Stimulated activated CD4-positive, alpha-beta T cell treated with anti-CD3 and anti-CD28 coated beads, Interleukin-15, amount 100 ng/mL, for 48 hours (primary cell): ENCODE results near the gene UBB.
"Not testable (repeated sequence)": the region's sequence is repeated elsewhere in the genome, so short reads cannot be mapped to it uniquely, and the experiment has no call there.

Source experiments
- DNase-seq, 2 donors: peaks; one replicate each; pipeline ENCODE4 v3.0.0-alpha.2; 2020; ENCODE audit warnings: low read depth in 2 of 2

The UBB gene

DNA sequence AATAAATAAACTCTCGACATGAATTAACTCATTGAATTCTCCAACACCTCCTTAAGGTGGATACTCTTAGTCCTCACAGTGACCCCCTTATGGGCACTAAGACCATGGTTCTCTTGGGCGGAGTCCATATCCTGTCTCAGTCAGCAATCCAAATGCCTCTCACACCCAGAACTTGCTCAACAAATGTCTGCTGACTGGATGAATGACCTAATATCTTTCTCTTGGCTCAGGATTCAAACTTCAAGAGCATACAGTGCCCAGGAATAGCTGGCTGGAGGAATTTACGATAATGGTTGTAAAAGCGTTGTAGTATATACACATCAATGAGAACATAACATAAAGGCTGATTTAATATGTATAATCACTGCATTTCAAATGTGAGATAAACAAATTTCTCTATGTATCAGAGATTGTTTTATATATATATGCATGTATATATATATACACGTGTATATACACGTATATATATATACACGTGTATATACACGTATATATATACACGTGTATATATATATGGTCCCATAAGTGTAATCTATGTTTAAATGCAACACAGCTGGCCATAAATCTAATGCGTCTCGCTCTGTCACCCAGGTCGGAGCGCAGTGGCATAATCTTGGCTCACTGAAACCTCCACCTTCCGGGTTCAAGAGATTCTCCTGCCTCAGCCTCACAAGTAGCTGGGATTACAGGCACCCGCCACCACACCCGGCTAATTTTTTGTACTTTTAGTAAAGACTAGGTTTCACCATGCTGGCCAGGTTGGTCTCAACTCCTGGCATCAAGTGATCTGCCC, 6.5 kb upstream of the UBB start:
- DNase-seq, result no peak

DNA sequence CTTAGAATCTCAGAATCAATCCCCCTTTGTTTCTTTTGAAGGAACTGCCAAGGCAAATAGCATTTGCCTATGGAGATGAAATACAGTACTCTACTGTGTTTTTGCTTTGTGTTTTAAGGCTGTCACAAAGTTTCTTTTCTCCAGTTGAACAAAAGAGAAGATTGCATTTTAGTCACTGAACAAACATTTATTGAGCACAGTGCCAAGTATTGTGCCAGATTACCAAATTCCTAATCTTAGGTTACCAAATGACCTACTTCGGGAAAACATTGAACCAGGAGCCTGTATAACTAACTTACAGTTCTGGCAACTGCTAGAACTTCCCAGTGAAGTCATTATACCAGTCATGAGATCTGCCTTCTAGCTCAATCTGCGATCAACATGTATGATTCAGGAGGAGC, 3.0 kb upstream of the UBB start:
- no peak for DNase-seq

DNA sequence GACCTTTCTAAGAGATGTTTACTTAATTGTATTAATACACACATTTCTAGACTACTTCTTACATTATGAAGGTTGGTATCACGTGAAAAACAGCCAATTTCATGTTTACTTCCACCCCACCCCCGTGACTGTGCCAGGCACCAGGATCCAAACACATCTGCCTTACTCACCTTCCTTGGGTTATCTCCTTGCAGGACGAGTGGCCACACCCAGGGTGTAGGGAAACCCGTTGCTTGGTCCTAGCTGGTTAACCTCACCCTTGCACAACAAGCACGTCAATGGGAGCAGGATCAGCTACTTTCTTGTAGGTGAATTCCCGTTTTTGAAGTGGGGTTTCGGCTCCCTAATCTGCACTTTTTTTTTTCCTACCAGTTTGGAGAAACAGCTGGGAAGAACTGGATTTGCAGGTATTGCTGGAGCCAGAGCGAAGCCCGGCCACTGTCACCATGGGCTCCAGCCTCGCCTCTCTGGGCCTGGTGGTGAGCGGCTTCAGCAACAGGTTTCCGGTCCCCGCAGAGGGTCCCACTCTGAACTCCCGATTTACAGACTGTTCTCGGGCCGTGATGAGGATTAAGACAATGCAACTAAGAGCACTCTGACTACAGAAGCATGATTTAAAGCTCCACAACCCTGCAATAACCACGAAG, 2.1 kb upstream of the UBB start:
- DNase-seq, result no peak

DNA sequence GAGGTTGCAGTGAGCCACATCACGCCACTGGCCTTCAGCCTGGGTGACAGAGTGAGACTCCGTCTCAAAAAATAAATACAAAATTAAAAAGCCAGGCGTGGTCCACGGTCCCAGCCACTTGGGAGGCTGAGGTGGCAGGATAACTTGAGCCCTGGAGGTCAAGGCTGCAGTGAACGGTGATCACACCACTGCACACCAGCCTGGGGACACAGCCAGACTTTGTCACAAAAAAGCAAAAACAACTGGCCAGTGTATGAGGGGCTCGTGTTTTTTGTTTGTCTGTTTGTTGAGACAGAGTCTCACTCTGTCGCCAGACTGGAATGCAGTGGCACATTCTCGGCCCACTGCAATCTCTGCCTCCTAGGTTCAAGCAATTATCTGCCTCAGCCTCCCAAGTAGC, 1.2 kb upstream of the UBB start:
- no peak for DNase-seq

DNA sequence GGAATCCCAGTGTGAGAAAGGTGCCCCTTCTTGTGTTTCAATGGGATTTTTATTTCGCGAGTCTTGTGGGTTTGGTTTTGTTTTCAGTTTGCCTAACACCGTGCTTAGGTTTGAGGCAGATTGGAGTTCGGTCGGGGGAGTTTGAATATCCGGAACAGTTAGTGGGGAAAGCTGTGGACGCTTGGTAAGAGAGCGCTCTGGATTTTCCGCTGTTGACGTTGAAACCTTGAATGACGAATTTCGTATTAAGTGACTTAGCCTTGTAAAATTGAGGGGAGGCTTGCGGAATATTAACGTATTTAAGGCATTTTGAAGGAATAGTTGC, 567 bp downstream of the UBB start:
- peak in 1 of 2 donors; percentile 15 for DNase-seq

DNA sequence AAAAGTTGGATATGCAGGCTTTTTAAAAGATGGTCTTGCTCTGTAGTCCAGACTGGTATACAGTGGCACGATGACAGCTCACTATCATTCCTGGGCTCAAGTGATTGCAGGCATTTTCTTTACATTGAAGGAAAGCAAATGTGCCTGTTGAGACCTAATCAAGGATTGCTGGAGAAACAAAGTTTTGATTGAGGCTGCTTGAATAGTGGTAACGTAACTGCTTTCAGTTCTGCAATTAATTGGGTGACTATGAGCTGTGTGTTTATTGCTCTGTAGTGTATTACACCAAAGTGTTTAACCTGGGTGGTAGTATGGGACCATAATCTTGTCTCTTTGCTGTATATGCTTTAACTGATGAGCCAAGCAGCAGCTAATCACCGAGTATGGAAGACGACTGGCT, 2.3 kb downstream of the UBB start:
- no peak for DNase-seq

DNA sequence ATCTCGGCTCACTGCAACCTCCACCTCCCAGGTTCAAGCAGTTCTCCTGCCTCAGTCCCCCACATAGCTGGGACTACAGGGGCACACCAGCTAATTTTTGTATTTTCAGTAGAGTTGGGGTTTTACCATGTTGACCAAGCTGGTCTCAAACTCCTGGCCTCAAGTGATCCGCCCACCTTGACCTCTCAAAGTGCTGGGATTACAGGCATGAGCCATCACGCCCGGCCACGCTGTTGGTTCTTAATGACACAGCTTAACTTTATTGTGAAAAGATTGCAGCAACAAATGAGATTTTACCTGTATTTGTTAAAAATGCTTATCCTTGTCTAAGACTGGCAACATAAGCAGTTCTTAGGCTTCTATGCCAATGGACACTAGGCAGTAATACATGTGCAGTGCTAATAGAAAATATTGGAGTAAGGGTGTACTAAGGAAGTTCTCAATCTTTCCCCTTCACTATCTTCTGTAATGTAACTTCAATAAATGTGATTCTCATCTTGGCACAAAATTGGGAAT, 2.9 kb downstream of the UBB start:
- no peak for DNase-seq

DNA sequence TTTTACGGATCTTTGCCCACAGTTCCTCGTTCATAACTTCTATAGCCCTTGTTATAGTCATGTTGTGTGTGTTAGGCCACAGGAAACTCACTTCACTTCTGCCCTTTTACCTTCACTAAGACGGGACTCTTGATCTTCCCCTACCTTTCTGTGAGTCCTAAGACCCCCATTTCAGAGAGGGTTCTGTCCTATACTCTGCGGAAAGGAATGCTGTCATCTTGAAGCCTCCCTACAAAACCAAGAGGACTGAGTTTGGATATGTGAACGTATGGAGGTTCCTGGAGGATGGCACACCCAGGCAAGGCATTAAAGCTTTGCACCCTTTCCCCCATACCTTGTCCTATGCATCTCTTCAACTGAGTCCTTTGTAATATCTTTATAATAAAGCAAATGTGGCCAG, 3.7 kb downstream of the UBB start:
- DNase-seq, result no peak

DNA sequence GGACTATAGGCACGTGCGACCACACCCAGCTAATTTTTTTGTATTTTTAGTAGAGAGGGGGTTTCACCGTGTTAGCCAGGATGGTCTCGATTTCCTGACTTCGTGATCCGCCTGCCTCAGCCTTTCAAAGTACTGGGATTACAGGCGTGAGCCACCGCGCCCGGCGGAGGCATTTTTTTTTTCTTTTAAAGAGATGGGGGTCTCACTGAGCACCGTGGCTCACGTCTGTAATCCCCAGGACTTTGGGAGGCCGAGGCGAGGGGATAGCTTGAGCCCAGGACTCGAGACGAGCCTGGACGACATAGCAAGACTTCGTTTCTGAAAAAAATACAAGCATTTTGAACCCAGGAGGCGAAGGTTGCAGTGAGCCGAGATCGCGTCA, 5.2 kb downstream of the UBB start:
- DNase-seq, result not testable (repeated sequence)

DNA sequence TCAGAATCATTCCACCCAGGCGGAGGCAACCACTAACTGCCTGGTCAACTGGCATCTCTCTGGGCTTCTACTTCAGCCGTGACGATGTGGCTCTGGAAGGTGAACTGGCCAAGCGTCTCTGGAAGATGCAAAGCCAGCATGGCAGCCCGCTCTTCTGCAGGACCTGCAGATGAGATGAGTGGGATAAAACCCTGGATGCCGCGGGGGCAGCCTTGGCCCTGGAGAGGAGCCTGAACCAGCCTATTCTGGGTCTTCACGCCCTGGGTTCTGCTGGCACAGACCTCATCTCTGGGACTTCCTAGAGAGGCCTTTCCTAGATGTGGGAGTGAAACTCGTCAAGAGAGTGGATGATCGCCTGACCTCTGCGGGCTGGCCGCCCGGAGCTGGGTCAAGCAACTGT, 10.6 kb downstream of the UBB start:
- no peak for DNase-seq

DNA sequence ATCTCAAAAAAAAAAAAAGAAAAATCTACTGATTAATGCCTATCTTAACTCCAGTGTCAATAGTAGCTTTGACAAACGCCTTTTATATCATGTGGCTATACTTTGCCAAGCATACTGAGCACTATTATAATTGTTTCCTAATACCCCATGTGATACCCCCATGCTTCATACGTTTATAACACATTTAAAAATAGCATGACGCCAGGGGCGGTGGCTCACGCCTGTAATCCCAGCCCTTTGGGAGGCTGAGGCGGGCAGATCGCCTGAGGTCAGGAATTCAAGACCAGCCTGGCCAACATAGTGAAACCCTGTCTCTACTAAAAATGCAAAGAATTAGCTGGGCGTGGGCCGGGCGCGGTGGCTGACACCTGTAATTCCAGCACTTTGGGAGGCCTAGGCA, 11.6 kb downstream of the UBB start:
- DNase-seq, result not testable (repeated sequence)

DNA sequence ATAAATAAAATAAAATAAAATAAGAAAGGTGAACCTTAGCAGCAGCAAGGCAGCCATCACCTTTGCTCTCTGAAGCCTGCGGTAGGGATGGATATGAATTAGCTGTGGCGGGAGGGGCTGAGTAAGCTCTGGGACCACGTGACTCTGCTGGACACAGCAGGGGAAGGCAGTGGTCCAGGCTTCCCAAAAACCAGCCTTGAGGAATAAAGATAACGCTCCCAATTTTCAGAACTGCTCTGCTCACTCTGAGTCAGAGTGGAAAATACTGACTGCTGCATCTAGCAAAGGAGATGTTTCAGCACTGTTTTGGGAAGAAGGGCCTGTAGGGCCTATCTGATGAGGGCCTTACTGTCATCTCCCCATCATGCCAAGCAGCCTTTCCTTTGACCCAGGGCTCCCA, 15.0 kb downstream of the UBB start:
- not testable (repeated sequence) for DNase-seq

DNA sequence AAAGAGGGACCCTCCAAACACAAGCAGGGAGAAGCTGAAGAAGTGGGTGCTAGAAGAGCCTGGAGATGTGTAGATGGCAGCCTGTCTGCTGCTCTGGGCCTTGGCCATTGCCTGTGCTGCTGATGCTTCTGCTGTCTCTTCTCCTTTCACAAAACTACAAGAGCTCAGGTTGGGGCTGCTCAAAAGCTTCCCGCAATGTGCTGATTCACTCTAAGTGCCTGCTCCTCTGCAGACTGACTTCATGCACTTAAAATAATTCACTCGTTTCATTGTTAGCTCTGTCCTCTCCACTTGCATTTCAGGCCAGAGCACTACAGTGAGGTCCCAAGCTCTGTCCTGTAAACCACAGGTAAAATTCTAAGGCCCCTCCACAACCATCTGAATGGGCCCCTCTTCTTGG, 15.8 kb downstream of the UBB start:
- DNase-seq, result not testable (repeated sequence)

DNA sequence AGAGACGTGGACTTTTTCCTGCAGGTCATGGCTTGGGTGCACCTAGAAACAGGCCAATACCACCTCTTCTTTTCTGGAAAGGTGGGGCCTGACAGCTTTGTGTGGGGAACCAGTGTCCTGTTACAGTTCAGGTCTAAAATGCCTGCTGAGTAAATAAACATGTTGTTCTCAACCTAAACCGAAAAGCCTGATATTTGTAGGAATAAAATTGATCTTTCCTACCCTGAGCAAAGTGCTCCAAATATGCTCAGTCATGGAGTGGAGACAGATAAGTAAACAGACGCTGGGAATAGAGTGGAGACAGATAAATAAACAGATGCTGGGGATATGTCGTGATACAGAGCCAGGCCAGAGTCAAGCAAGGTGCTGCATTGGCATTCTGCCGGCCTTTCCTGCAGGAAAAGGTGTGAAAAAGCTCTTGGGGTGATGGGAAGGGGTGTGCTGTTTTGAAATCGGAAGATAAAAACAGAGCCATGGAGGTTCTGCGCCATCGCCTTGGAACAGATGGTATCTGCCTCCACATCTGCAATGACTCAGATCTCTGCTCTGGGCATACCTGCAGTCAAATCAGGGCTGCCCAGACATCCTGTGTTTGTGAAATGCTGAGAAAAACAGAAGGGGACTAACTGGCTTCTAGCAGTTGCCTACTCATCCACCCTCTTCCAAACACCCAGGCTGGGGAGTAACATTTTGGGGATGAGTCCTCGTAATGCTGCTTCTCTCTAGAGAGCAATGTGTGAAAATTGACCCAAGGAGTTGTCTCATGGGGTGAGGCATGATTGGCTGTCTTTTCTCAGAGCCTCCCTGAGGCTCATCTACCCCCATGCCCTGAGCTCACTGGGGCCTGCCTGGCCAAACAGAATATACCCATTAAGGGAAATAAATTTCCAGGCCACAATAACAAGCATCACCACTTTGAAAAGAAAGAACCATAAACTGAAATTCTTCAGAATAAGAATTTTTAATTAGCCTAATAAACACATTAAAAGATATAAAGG, 17.7 kb downstream of the UBB start:
- DNase-seq, result no peak

DNA sequence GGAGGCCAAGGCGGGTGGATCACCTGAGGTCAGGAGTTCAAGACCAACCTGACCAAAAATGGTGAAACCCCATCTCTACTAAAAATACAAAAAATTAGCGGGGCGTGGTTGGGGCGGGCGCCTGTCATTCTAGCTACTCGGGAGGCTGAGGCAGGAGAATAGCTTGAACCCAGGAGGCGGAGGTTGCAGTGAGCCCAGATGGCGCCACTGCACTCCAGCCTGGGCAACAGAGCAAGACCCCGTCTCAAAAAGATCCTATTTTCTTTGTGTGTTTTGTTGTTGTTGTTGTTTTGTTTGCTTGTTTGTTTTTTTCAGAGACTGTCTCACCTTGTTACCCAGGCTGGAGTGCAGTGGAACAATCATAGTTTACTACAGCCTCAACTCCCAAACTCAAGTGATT, 23.0 kb downstream of the UBB start:
- not testable (repeated sequence) for DNase-seq

DNA sequence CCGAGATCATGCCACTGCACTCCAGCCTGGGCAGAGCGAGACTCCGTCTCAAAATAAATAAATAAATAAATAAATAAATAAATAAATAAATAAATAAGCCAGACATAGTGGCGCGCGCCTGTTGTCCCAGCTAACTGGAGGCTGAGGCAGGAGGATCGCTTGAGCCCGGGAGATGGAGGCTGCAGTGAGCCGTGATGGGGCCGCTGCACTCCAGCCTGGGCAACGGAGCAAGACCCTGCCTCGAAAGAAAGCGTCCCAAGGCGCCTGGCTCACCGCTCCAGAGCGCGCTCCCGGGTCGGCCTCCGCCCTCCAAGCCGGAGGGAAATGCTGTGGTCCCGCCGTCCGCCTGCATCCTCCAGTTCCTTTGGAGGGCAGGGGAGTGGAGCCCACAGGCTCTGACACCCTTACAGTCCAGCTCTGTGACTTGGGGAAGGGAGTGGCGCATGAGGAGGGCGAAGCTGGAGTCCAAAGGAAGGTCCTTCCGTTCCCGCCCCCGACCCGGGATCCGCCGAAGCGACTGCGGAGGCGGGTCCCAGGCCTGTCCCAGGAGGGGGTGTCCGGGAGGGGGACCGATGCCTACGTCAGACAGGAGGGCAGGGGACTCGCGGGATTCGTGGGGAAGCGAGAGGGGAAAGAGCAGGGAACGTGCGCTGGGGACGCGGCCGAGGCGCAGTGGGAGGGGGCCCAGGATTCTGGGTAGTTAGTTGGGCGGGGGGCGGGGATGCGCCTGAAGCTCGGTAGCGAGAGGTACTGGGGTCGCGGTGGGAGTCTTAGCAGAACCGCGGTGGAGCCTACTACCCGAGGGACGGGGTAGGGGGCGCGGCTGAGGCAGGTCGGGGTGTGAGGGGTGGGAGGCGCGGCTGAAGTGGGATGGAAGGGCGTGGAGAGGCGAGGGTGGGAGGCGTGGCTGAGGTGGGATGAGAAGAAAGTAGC, 26.1 kb downstream of the UBB start:
- no peak for DNase-seq

DNA sequence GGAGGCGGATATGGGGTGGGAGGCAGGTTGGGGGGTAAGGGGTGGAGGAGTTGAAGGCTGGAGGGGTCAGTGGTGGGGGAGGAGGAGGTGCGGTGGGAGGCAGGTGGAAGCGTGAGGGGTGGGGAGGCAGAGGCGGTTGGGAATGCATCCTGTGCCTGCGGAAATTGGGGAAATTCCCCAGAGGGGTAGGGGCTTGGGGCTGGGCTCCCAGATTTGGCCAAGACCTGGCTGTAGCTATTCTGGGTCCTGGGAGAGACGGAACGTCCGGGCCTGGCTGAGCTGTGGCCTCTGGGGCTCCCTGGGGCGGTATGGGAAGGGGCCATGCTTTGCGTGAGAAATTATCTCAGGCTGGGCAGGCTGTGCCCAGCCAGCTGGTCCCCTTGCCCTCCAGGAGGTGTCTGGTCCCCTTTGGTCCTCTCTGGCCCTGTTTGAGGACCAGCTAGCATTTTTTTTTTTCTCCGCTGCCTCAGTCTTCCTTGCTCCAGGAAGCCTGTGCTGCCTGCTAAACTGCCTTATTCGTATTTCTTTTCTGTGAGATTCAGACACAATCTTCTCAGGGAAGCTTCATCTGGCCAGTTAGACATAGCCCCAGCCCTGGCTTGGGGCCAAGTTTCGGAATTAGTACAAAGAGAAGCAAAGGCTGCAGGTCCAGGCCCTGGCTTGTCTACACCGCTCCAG, 27.2 kb downstream of the UBB start:
- no peak for DNase-seq

DNA sequence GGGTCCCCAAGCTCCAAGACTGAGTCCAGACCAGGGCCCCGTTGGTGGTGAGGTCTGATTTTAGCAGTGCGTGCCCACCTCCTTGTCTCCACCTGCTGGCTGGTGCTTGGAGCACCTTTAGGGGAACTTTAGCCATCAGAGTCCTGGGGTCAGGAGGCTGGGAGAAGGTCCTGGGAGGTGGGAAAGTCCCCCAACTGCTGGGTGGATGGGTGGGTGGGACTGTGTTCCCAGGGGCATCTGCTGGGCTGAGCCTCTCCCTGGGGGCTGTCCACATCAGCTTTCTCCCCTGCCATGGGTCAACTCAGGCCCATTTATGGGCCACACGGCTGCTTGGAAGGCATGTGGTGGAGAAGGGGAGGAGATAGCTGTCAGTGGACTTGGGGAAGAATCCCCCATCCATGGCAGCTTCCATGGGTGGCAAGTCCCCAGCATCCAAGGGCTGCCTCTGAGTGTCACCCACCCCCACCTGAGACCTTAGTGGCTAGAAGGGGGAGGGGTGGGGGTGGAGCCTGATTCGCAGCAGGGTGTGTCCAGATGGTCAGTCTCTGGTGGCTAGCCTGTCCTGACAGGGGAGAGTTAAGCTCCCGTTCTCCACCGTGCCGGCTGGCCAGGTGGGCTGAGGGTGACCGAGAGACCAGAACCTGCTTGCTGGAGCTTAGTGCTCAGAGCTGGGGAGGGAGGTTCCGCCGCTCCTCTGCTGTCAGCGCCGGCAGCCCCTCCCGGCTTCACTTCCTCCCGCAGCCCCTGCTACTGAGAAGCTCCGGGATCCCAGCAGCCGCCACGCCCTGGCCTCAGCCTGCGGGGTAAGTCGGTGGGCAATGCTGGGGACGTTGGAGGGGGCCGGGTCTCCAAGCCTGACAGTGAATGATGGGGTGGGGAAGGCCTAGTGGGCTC, 34.4 kb downstream of the UBB start, which contains the start of gene TRPV2:
TRPV2 (plus strand) TSS at position 541 of the 894 bp plus-strand sequence. CDS start 2,098 bp downstream, outside the sequence.
- DNase-seq, result no peak

DNA sequence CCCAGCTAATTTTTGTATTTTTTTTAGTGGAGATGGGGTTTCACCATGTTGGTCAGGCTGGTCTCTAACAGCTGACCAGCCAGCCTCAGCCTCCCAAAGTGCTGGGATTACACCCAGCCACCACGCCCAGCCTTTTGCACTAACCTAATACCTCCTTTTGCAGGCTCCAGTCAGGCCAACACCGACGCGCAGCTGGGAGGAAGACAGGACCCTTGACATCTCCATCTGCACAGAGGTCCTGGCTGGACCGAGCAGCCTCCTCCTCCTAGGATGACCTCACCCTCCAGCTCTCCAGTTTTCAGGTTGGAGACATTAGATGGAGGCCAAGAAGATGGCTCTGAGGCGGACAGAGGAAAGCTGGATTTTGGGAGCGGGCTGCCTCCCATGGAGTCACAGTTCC, 36.5 kb downstream of the UBB start:
- no peak for DNase-seq
